Endothelial cell of umbilical vein (primary cell): ENCODE results near the gene ALDOA. TPM values are rescaled to one million over a fixed set of nuclear protein-coding genes. Genes with fewer than 3 reads are reported as not detected.

Experiments used
- BruUV-seq: library from RNA; stranded (reverse); fragments of 400-500 nt; replicated peaks from 2 replicates; lab custom pipeline; 2021; lab: Mats Ljungman, UMichigan
- CTCF ChIA-PET: fragments of 300-600, 350-600 bp; sonication (Branson Sonifier 250); formaldehyde crosslinking; loops from one replicate; lab custom pipeline; 2021; ENCODE audit warnings: antibody characterized with exemption, inconsistent platforms; lab: Charles Lee
- POLR2A ChIA-PET: fragments of 300-600, 350-600 bp; sonication (Branson Sonifier 250); formaldehyde crosslinking; loops from one replicate; lab custom pipeline; 2021; ENCODE audit warnings: antibody characterized with exemption, inconsistent platforms; lab: Charles Lee
- DNase-seq: peaks from one replicate; pipeline ENCODE4 v3.0.0-alpha.2; 2011; ENCODE audit warnings: low read depth, low spot score
- FAIRE-seq: peaks from 2 replicates; lab custom pipeline; 2011; peaks lifted over from hg19 to GRCh38; lab: Jason Lieb, UNC
- H2AFZ ChIP-seq: 2 replicates; pipeline ENCODE4 v1.6.0; 2012; ENCODE audit warnings: low read depth, low read length, control low read depth, inconsistent platforms
- H3K27ac ChIP-seq: 2 replicates; pipeline ENCODE4 v1.5.1; 2011; ENCODE audit warnings: low read depth, mild to moderate bottlenecking, control low read depth, low read length, moderate library complexity; ENCODE audit not compliant: insufficient read depth
- H3K27me3 ChIP-seq, 2 experiments: 2 replicates each; pipeline versions ENCODE4 v1.6.0 to v1.6.1; 2011; ENCODE audit warnings: low read length in 2 of 2, mixed read lengths in 1 of 2; ENCODE audit not compliant: control insufficient read depth in 2 of 2, insufficient read depth in 2 of 2
- H3K36me3 ChIP-seq, 2 experiments: 2 replicates in 1 of 2; 3 replicates in 1 of 2; pipeline ENCODE4 v1.5.1; 2011; ENCODE audit warnings: low read length in 2 of 2, mild to moderate bottlenecking in 1 of 2, moderate library complexity in 1 of 2; ENCODE audit not compliant: control insufficient read depth in 2 of 2, insufficient read depth in 2 of 2; ENCODE audit errors: extremely low read depth in 1 of 2
- H3K4me1 ChIP-seq: 3 replicates; pipeline ENCODE4 v1.5.1; 2011; ENCODE audit warnings: mild to moderate bottlenecking, low read length; ENCODE audit not compliant: control insufficient read depth, insufficient read depth; ENCODE audit errors: extremely low read depth
- H3K4me2 ChIP-seq: 2 replicates; pipeline ENCODE4 v1.6.1; 2011; ENCODE audit warnings: low read length, control low read depth, mixed read lengths; ENCODE audit not compliant: insufficient read depth
- H3K4me3 ChIP-seq, 3 experiments: fragments of 200-600 bp in 1 of 3; sonication (generic), shearing (Covaris generic) in 1 of 3; replicated peaks in 1 of 3; 2 replicates each; pipeline ENCODE4 v1.5.1; 2011 to 2016; ENCODE audit warnings: control low read depth in 3 of 3, low read length in 3 of 3, mild to moderate bottlenecking in 2 of 3, inconsistent platforms in 1 of 3, low read depth in 1 of 3, moderate library complexity in 1 of 3; ENCODE audit not compliant: insufficient read depth in 1 of 3
- H3K79me2 ChIP-seq: 2 replicates; pipeline ENCODE4 v1.6.0; 2012; ENCODE audit warnings: low read length, inconsistent platforms; ENCODE audit not compliant: control insufficient read depth, insufficient read depth
- H3K9ac ChIP-seq: replicated peaks from 2 replicates; pipeline ENCODE3; 2011; ENCODE audit warnings: low read length, control low read depth; ENCODE audit not compliant: insufficient read depth; ENCODE audit errors: extremely low read depth
- H3K9me1 ChIP-seq: replicated peaks from 3 replicates; pipeline ENCODE4 v1.6.0; 2011; ENCODE audit warnings: mild to moderate bottlenecking, low read length; ENCODE audit not compliant: control insufficient read depth, insufficient read depth; ENCODE audit errors: extremely low read depth
- H3K9me3 ChIP-seq: replicated peaks from 2 replicates; pipeline ENCODE4 v1.5.1; 2012; ENCODE audit warnings: low read length, inconsistent platforms; ENCODE audit not compliant: control insufficient read depth, insufficient read depth
- H4K20me1 ChIP-seq: replicated peaks from 2 replicates; pipeline ENCODE3; 2011; ENCODE audit warnings: mild to moderate bottlenecking, low read length; ENCODE audit not compliant: control insufficient read depth, insufficient read depth; ENCODE audit errors: extremely low read depth
- CTCF ChIP-seq, 2 donors: IDR thresholded peaks; 1 replicate in 1 of 2; 2 replicates in 1 of 2; pipeline ENCODE4 v1.5.1; 2011; ENCODE audit warnings: low read length in 2 of 2, mild to moderate bottlenecking in 2 of 2, moderate library complexity in 2 of 2, control low read depth in 1 of 2, inconsistent platforms in 1 of 2, low read depth in 1 of 2; ENCODE audit not compliant: insufficient read depth in 1 of 2; ENCODE audit errors: extremely low read depth in 1 of 2
- EZH2 ChIP-seq: IDR thresholded peaks from 2 replicates; pipeline ENCODE4 v1.6.1; 2012; ENCODE audit warnings: borderline replicate concordance, low read depth, mild to moderate bottlenecking, moderate library complexity, low read length, inconsistent platforms; ENCODE audit not compliant: severe bottlenecking
- FOS ChIP-seq: IDR thresholded peaks from 2 replicates; pipeline ENCODE4 v1.6.1; 2011; ENCODE audit warnings: mild to moderate bottlenecking, low read length, moderate library complexity, borderline replicate concordance; ENCODE audit not compliant: insufficient read depth
- GATA2 ChIP-seq: IDR thresholded peaks from 2 replicates; pipeline ENCODE4 v1.7.0; 2011; ENCODE audit warnings: low read depth, mild to moderate bottlenecking, moderate library complexity, mixed read lengths, low read length; ENCODE audit not compliant: insufficient read length, insufficient read depth
- JUN ChIP-seq: IDR thresholded peaks from 2 replicates; pipeline ENCODE4 v1.6.1; 2011; ENCODE audit warnings: borderline replicate concordance, low read depth; ENCODE audit not compliant: insufficient read length, insufficient read depth
- MAX ChIP-seq: IDR thresholded peaks from 2 replicates; pipeline ENCODE4 v1.6.1; 2011; ENCODE audit not compliant: insufficient read depth, insufficient read length
- MYC ChIP-seq: IDR thresholded peaks from one replicate; pipeline ENCODE4 v1.6.1; 2011; ENCODE audit warnings: mild to moderate bottlenecking, low read depth, low read length
- POLR2A ChIP-seq: IDR thresholded peaks from 2 replicates; pipeline ENCODE4 v1.6.1; 2012; ENCODE audit warnings: low read depth, mild to moderate bottlenecking, control low read depth, low read length
- POLR2AphosphoS5 ChIP-seq: IDR thresholded peaks from 2 replicates; pipeline ENCODE4 v1.6.1; 2012; ENCODE audit warnings: low read depth, mild to moderate bottlenecking, control low read depth, low read length, moderate library complexity; ENCODE audit not compliant: insufficient read depth
- dilution Hi-C: fragments of 300-500 bp; cut with MboI; formaldehyde crosslinking; loops from one replicate; pipeline ENCODE4 v1.15.0; 2019; ENCODE audit warnings: low sequenced_read_pairs; ENCODE audit not compliant: extremely low pct_ligation_motif_present
- intact Hi-C: fragments of 100-400 bp; cut with micrococcal nuclease; formaldehyde crosslinking; loops from one replicate; pipeline ENCODE4 v1.10.0; 2022
- polyA plus RNA-seq, 4 experiments: library from polyadenylated mRNA; depleted of rRNA in 3 of 4; stranded (reverse) in 3 of 4; unstranded in 1 of 4; fragments of >200 nt; gene quantifications; 2 replicates each; pipeline versions ENCODE4 v1.2.1 to v1.2.3, GENCODE V29; 2011 to 2012; ENCODE audit warnings: missing spikeins in 1 of 4
- total RNA-seq: library from RNA; stranded (reverse); gene quantifications from 2 replicates; pipeline ENCODE4 v1.2.3, GENCODE V29; 2021

The ALDOA gene
- total and polyA plus RNA-seq, 2 donors (not counting 3 experiments of a cell fraction or from before 2014, with no cell fraction given): 871 to 1,114 TPM

- Histone ChIP-seq H3K27ac (no peak overlapping the region), H3K4me2 (no peak overlapping the region), H3K36me3 (peaks cover 16 to 33% of the 10 kb centered on the region in 2 experiments), H3K4me3 (no peak overlapping the region), H3K79me2 (peaks cover 5% of the 10 kb centered on the region), H4K20me1 (no peaks in the 10 kb centered on the region), H3K9me3 (no peaks in the 10 kb centered on the region), H3K9me1 (no peaks in the 10 kb centered on the region), H2AFZ (no peak overlapping the region), H3K27me3 (no peaks in the 10 kb centered on the region), H3K4me1 (peaks cover 14% of the 10 kb centered on the region), H3K9ac (no peak overlapping the region)
- dilution Hi-C loops (no loop called here), intact Hi-C loops (no loop called here)
- TF ChIP-seq MAX (no peak), MYC (no peak), CTCF (IDR thresholded peaks at IDR 0.05; ENCODE audit: extremely low read depth in 1 of 2, insufficient read depth in 1 of 2, low read depth in 1 of 2, low read length in 2 of 2) (no peak), POLR2AphosphoS5 (no peak), GATA2 (no peak), EZH2 (no peak), POLR2A (no peak), JUN (no peak), FOS (no peak)
- TSS peak; percentile 1 for BruUV-seq
- no peak for FAIRE-seq
- ChIA-PET CTCF (interaction anchor here (1.0 kb wide), 1 partner anchor 27 kb away, joined by 5 read pairs; no protein-coding TSS in a partner anchor), POLR2A (interaction anchor here (1.3 kb wide), 1 partner anchor 27 kb away, joined by 4 read pairs; the partner anchor contains the start of gene TBX6)
- DNase-seq: no peak
Observed at GRCh38 chr16:30119428-30119827, 53.9 kb downstream of the ALDOA start.

Other genes starting within 250 kb of the ALDOA start
- 24.2 and 26.3 TPM in 2 replicates for gene PAGR1, start 249.6 kb upstream of the ALDOA start, total RNA-seq
- 13.0 and 15.9 TPM in 2 replicates for gene PAGR1, start 249.6 kb upstream of the ALDOA start, polyA plus RNA-seq
- gene MVP, start 245.3 kb upstream of the ALDOA start, total RNA-seq: 116 and 118 TPM in 2 replicates
- gene MVP, start 245.3 kb upstream of the ALDOA start, polyA plus RNA-seq: 47.0 and 49.8 TPM in 2 replicates
- gene CDIPT, start 202.5 kb upstream of the ALDOA start, total RNA-seq: 67.3 and 68.7 TPM in 2 replicates
- gene CDIPT, start 202.5 kb upstream of the ALDOA start, polyA plus RNA-seq: 161 and 179 TPM in 2 replicates
- gene SEZ6L2, start 166.2 kb upstream of the ALDOA start, total RNA-seq: 2.4 and 2.5 TPM in 2 replicates
- 4.5 and 5.6 TPM in 2 replicates for gene SEZ6L2, start 166.2 kb upstream of the ALDOA start, polyA plus RNA-seq
- gene ASPHD1, start 165.3 kb upstream of the ALDOA start, total RNA-seq: 0.88 and 1.2 TPM in 2 replicates
- gene ASPHD1, start 165.3 kb upstream of the ALDOA start, polyA plus RNA-seq: 0.90 and 1.1 TPM in 2 replicates
- 21.0 and 24.2 TPM in 2 replicates for gene KCTD13, start 139.5 kb upstream of the ALDOA start, total RNA-seq
- gene KCTD13, start 139.5 kb upstream of the ALDOA start, polyA plus RNA-seq: 22.6 and 25.0 TPM in 2 replicates
- 99.4 and 110 TPM in 2 replicates for gene TMEM219, start 103.7 kb upstream of the ALDOA start, total RNA-seq
- gene TMEM219, start 103.7 kb upstream of the ALDOA start, polyA plus RNA-seq: 182 and 201 TPM in 2 replicates
- 112 and 114 TPM in 2 replicates for gene TAOK2, start 91.9 kb upstream of the ALDOA start, total RNA-seq
- 52.8 and 57.5 TPM in 2 replicates for gene TAOK2, start 91.9 kb upstream of the ALDOA start, polyA plus RNA-seq
- gene HIRIP3, start 70.1 kb upstream of the ALDOA start, total RNA-seq: 8.6 and 8.7 TPM in 2 replicates
- gene HIRIP3, start 70.1 kb upstream of the ALDOA start, polyA plus RNA-seq: 6.7 and 7.2 TPM in 2 replicates
- gene INO80E, start 69.5 kb upstream of the ALDOA start, total RNA-seq: 76.4 and 84.1 TPM in 2 replicates
- 41.7 and 42.7 TPM in 2 replicates for gene INO80E, start 69.5 kb upstream of the ALDOA start, polyA plus RNA-seq
- gene DOC2A, start 54.7 kb upstream of the ALDOA start, total RNA-seq: 0.58 and 0.60 TPM in 2 replicates
- 0.63 and 1.1 TPM in 2 replicates for gene DOC2A, start 54.7 kb upstream of the ALDOA start, polyA plus RNA-seq
- not detected in 2 replicates for gene C16orf92, start 42.6 kb upstream of the ALDOA start, total RNA-seq
- gene C16orf92, start 42.6 kb upstream of the ALDOA start, polyA plus RNA-seq: not detected in 2 replicates
- gene TLCD3B, start 34.5 kb upstream of the ALDOA start, total RNA-seq: 0.86 and 0.99 TPM in 2 replicates
- gene TLCD3B, start 34.5 kb upstream of the ALDOA start, polyA plus RNA-seq: 0.37 and 0.59 TPM in 2 replicates
- 159 and 167 TPM in 2 replicates for gene PPP4C, start 10.2 kb downstream of the ALDOA start, total RNA-seq
- 327 and 378 TPM in 2 replicates for gene PPP4C, start 10.2 kb downstream of the ALDOA start, polyA plus RNA-seq
- 0.42 and 0.60 TPM in 2 replicates for gene TBX6, start 26.2 kb downstream of the ALDOA start, total RNA-seq
- gene TBX6, start 26.2 kb downstream of the ALDOA start, polyA plus RNA-seq: 0.30 and 0.40 TPM in 2 replicates
- 46.1 and 47.6 TPM in 2 replicates for gene YPEL3, start 30.5 kb downstream of the ALDOA start, total RNA-seq
- gene YPEL3, start 30.5 kb downstream of the ALDOA start, polyA plus RNA-seq: 78.0 and 89.7 TPM in 2 replicates
- gene GDPD3, start 47.8 kb downstream of the ALDOA start, total RNA-seq: 17.9 and 18.6 TPM in 2 replicates
- gene GDPD3, start 47.8 kb downstream of the ALDOA start, polyA plus RNA-seq: 7.8 and 8.0 TPM in 2 replicates
- 138 and 143 TPM in 2 replicates for gene MAPK3, start 57.5 kb downstream of the ALDOA start, total RNA-seq
- gene MAPK3, start 57.5 kb downstream of the ALDOA start, polyA plus RNA-seq: 294 and 337 TPM in 2 replicates
- 6.1 and 6.6 TPM in 2 replicates for gene CORO1A, start 117.8 kb downstream of the ALDOA start, total RNA-seq
- gene CORO1A, start 117.8 kb downstream of the ALDOA start, polyA plus RNA-seq: 4.7 and 6.4 TPM in 2 replicates
- 161 and 173 TPM in 2 replicates for gene BOLA2B, start 127.9 kb downstream of the ALDOA start, total RNA-seq
- gene BOLA2B, start 127.9 kb downstream of the ALDOA start, polyA plus RNA-seq: 310 and 354 TPM in 2 replicates
- gene SLX1A, start 128.1 kb downstream of the ALDOA start, total RNA-seq: 30.9 and 77.9 TPM in 2 replicates
- 28.9 and 29.8 TPM in 2 replicates for gene SLX1A, start 128.1 kb downstream of the ALDOA start, polyA plus RNA-seq
- gene SULT1A3, start 133.5 kb downstream of the ALDOA start, total RNA-seq: 12.2 and 18.1 TPM in 2 replicates
- 4.8 and 5.1 TPM in 2 replicates for gene SULT1A3, start 133.5 kb downstream of the ALDOA start, polyA plus RNA-seq
- gene NPIPB13, start 182.7 kb downstream of the ALDOA start, total RNA-seq: 19.3 and 23.5 TPM in 2 replicates
- 4.4 and 7.8 TPM in 2 replicates for gene NPIPB13, start 182.7 kb downstream of the ALDOA start, polyA plus RNA-seq